Stimulated activated CD4-positive, alpha-beta T cell treated with anti-CD3 and anti-CD28 coated beads, Interleukin-4, amount 100 ng/mL, for 1 hour (primary cell): ENCODE measurements around the gene PIK3R5.
"Not testable (repeated sequence)": the region's sequence is repeated elsewhere in the genome, so short reads cannot be mapped to it uniquely, and the experiment has no call there.

ENCODE experiments used
- DNase-seq: peaks from one replicate; pipeline ENCODE4 v3.0.0-alpha.2; 2020

The PIK3R5 gene

GRCh38 chr17:8872036-8872704 lies 93.3 kb downstream of the PIK3R5 start:
- DNase-seq = no peak

DNA sequence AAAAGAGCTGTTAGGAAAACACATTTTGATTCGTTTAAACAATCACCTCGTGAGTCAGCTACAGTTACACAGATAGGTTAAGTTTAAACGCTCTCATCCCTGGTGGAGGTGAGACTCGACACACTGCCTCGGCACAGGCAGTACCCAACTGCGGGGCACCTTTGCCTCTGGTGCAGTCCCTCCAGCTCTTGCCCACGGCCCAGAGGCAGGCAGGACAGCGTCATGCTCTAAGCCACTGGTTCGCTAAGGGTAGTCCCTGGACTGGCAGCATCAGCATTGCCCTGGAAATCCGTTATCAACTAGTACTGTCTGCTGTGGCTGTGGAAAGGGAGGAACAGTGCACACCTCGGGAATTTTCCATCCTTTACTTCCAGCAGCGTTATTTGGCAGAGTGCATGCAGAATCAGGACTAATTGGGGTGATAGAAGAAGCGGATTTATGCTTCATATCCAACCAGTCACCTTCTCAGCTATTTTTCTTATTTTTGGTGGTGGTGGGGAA lies 94.4 kb downstream of the PIK3R5 start:
- DNase-seq = no peak

GRCh38 chr17:8870406-8871040 lies 95.0 kb downstream of the PIK3R5 start:
- no peak for DNase-seq

GRCh38 chr17:8869114-8869815 lies 96.2 kb downstream of the PIK3R5 start:
- DNase-seq = no peak

GRCh38 chr17:8868529-8868951 lies 97.0 kb downstream of the PIK3R5 start:
- DNase-seq = no peak

GRCh38 chr17:8868092-8868491 lies 97.4 kb downstream of the PIK3R5 start:
- DNase-seq = no peak

- no peak for DNase-seq
These were observed 98.0 kb downstream of the PIK3R5 start, which contains the start of gene PIK3R6 for GRCh38 chr17:8867361-8867981. Gene PIK3R6 (minus strand): TSS chr17:8867674. CDS start chr17:8849794, 17,880 bp downstream.

DNA sequence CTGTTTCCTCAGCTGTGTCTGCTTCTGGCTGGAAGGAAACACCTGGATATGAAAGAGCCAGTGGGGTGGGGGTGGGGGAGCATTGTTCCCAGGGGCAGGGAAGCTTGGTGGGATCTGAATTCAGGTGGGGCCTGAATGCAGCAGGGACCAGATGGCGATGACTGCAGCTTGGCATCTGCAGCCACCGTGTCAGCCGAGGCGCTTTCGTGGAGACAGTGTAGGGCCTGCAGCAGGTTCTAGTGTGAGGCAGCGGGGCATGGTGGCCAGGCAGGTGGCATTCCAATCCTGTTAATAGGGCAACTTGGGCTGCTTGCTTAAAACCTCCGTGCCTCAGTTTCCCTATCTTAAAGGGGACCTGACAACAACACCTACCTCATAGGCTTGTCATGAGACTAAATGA lies 99.7 kb downstream of the PIK3R5 start:
- no peak for DNase-seq

- DNase-seq = no peak
These were observed 100.1 kb downstream of the PIK3R5 start for GRCh38 chr17:8865385-8865784.

- DNase-seq = no peak
These were observed 103.1 kb downstream of the PIK3R5 start for GRCh38 chr17:8862213-8863056.

DNA sequence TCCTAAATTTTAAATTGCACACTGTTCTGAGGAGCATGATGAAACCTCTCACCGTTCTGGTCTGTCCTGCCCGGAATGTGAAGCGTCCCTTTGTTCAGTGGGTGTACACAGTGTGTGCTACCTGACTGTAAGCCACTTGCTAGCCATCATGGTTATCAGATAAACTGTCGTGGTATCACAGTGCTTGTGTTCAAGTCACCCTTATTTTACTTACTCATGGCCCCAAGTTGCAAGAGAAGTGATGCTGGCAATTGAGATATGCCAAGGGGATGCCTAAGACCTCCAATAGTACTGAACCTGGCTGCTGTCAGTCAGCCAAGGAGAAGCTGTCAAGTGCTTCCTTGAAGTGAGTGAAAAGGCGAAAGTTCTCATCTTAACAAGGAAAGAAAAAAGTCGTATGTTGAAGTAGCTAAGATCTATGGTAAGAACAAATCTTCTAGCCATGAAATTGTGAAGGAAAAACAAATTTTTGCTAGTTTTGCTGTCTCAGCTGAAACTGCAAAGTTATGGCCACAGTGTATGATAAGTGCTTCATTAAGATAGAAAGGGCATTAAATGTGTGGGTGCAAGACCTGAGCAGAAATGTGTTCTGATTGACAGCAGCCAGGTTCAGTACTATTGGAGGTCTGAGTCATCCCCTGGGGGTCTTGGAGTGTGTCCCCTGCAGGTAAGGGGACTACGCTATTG lies 103.9 kb downstream of the PIK3R5 start:
- DNase-seq = no peak

GRCh38 chr17:8859804-8860430 lies 105.6 kb downstream of the PIK3R5 start:
- DNase-seq = no peak

DNA sequence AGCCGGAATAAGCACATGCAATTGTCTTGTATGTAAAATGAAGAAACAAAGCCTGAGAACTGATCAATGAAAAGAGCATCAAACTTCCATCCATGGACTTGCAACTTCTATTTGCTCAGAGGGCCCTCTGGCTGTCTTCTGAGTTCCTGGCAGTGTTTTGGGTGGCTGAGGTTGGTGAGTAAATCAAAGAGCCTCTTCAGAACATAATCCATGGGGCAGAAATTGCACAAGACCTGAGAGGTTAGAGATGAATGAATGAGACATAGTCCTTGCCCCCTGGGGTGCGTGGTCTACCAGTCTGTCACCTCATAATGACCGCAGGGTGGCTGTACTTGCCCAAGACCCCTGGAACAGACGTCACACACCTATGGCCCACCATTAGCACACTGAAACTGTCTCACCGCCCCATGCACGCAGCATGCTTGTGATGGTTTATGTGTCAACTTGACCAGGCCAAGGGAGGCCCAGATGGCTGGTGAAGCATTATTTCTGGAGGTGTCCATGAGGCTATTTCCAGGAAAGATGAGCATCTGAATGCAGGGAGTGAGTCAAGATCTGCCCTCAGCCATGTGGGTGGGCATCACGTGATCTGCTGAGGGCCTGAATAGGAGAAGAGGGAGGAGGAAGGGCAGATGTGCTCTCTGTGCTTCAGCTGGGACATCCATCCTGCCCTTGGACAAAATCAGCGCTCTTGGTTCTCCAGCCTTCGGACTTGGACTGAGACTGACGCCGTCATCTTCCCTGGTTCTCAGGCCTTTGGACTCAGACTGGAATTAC lies 106.3 kb downstream of the PIK3R5 start:
- DNase-seq = no peak

- no peak for DNase-seq
These were observed 107.6 kb downstream of the PIK3R5 start for GRCh38 chr17:8857919-8858318.

- DNase-seq = no peak
These were observed 108.5 kb downstream of the PIK3R5 start for GRCh38 chr17:8856869-8857575.

- not testable (repeated sequence) for DNase-seq
These were observed 109.3 kb downstream of the PIK3R5 start for GRCh38 chr17:8856205-8856603.

DNA sequence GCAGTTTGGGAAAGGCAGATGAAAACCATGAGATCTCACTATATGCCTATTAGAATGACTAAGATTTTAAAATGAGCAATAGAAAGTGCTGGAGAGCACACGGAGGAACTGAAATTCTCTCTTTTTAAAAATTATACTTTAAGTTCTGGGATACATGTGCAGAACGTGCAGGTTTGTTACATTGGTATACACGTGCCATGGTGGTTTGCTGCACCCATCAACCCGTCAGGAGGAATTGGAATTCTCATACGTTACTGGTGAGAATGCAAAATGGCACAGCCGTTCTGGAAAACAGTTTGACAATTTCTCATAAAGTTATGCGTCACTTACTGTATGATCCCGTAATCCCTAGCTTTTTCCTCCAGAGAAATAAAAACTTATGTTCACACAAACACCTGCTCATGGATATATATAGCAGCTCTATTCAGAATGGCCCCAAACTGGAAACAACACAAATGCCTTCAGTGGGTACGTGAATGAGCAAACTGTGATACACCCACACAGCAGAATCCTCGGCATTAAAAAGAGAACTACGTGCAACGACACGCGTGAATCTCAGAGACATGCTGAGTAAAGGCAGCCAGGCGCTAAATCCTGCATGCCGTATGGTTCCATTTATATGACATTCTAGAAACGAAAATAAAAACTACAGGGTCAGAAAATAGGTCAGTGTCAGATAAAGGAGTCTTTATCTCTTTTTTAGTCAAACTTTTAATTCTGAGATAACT lies 109.9 kb downstream of the PIK3R5 start:
- DNase-seq = no peak

- no peak for DNase-seq
These were observed 113.9 kb downstream of the PIK3R5 start for GRCh38 chr17:8851600-8851999.
